ENCODE data around the gene PIAS4.

Gene PIAS4

DNA sequence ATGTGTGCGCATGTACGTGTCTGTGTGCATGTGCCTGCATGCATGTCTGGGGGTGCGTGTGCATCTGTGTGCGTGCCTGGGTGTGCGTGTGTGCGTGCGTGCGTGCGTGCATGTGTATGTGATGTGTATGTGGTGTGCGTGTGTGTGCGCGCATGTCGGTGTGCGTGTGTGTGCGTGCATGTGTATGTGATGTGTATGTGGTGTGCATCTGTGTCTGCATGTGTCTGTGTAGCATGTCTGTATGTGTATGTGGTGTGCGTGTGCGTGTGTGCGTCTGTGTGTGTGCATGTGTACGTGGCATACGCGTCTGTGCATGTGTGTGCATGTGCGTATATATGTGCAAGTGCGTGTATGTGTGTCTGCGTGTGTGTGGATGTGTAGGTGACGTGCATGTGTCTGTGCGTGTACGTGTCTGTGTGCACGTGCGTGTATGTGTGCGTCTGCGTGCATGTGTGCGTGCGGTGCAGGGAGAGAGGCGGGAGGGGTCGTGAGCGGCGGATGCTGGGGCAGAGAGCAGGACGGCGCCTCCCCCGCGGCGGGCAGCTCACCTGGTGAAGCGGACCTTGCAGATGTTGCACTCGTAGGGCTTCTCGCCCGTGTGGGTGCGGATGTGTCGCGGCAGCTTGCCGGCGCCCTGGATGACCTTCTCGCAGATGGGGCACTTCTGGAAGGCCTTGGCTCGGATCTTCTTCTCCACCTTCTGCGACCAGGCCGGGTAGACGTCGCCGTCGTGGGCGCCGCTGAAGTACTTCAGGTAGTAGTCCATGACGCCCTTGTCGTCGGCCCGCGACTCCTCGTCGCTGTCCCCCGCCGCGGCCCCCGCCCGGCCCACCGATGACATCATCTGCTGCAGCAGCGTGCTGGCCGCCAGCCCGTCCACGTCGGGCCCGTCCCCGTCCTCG, 46.1 kb downstream of the PIAS4 start (continued):
- TF ChIP-seq ZNF2 (tag by site-specific recombination; IDR thresholded peaks at IDR 0.05): peak; percentile 91
- TF ChIP-seq ZNF514 (tag by site-specific recombination; IDR thresholded peaks at IDR 0.05): no peak
- no peak for TF ChIP-seq KLF10 (tag by site-specific recombination; IDR thresholded peaks at IDR 0.05)
- no peak for TF ChIP-seq ZNF404 (tag by site-specific recombination; IDR thresholded peaks at IDR 0.05)
- no peak for TF ChIP-seq ZNF544 (tag by site-specific recombination; IDR thresholded peaks at IDR 0.05)
- TF ChIP-seq KLF1 (tag by site-specific recombination; IDR thresholded peaks at IDR 0.05): peak; percentile 12; the same call in 1 of the 2 replicates

DNA sequence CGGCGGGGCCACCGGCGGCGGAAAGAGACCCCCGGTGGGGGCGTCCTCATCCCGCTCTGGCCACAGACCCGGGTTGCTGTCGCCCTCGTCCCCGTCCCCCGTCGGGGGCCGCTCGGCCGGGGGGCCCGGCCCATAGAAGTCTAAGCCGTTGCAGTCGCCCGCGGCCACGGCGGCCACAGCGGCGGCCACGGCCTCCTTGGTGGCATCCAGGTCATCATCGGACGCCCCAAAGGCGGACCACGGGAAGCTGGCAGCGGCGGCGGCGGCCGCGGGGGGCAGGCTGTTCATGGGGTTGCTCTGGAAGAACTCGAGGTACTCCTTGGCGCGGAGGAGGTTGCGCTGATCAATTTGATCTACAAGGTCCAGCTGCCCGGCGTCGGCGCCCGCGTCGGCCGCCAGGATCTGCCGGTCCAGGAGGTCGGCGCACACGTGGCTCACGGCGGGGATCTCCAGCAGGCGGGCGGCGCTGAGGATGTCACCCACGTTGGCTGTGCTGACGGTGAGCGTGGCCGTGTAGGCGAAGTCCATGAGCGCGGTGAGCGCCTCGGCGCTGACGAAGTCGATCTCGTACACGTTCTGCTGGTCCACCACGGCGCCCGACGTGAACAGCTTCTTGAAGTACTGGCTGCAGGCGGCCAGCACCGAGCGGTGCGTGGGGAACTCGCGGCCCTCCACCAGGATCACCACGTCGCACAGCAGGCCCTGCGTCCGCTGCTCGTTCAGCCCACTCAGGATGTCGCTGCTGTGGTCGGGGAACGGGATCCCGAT, 47.1 kb downstream of the PIAS4 start:
- H3K27ac ChIP-seq (ENCODE audit: extremely low read depth, low read depth, low read length): no peak overlapping the region
- peaks cover 17 to 54% of the 10 kb centered on the region in 2 experiments; a peak in 2 of 3 replicates for H3K36me3 ChIP-seq (ENCODE audit: control insufficient read depth in 2 of 2, insufficient read depth in 1 of 2, low read length in 2 of 2)
- ChIA-PET CTCF (no interaction called here), POLR2A (no interaction called here)
- no peaks in the 10 kb centered on the region for H3K4me1 ChIP-seq (ENCODE audit: control insufficient read depth, insufficient read depth, low read length)
- no peak overlapping the region for H3K4me3 ChIP-seq (ENCODE audit: low read depth, low read length)
- TF ChIP-seq ZNF140 (tag by site-specific recombination; IDR thresholded peaks at IDR 0.05) (no peak), OVOL3 (tag by site-specific recombination; IDR thresholded peaks at IDR 0.05) (no peak), SP7 (tag by site-specific recombination; IDR thresholded peaks at IDR 0.05) (no peak), ZNF394 (tag by site-specific recombination; IDR thresholded peaks at IDR 0.05; ENCODE audit: borderline replicate concordance) (no peak), SP2 (tag by site-specific recombination; IDR thresholded peaks at IDR 0.05) (no peak), ZNF214 (tag by site-specific recombination; IDR thresholded peaks at IDR 0.05; ENCODE audit: borderline replicate concordance) (no peak), ZFHX2 (tag by site-specific recombination; conservative IDR thresholded peaks at IDR 0.05) (no peak), ZNF266 (tag by site-specific recombination; IDR thresholded peaks at IDR 0.05; ENCODE audit: low read depth) (no peak), ZNF16 (tag by site-specific recombination; IDR thresholded peaks at IDR 0.05; ENCODE audit: low read depth) (no peak), YY1 (tag by site-specific recombination; IDR thresholded peaks at IDR 0.05) (no peak), ZNF510 (tag by site-specific recombination; IDR thresholded peaks at IDR 0.05; ENCODE audit: insufficient replicate concordance) (no peak)
- TF ChIP-seq, protein P1, sequence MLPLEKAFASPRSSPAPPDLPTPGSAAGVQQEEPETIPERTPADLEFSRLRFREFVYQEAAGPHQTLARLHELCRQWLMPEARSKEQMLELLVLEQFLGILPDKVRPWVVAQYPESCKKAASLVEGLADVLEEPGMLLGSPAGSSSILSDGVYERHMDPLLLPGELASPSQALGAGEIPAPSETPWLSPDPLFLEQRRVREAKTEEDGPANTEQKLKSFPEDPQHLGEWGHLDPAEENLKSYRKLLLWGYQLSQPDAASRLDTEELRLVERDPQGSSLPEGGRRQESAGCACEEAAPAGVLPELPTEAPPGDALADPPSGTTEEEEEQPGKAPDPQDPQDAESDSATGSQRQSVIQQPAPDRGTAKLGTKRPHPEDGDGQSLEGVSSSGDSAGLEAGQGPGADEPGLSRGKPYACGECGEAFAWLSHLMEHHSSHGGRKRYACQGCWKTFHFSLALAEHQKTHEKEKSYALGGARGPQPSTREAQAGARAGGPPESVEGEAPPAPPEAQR (tag by site-specific recombination; IDR thresholded peaks at IDR 0.05): no peak
- H3K9me3 ChIP-seq (ENCODE audit: control insufficient read depth, insufficient read depth, low read depth, low read length): no peaks in the 10 kb centered on the region

DNA sequence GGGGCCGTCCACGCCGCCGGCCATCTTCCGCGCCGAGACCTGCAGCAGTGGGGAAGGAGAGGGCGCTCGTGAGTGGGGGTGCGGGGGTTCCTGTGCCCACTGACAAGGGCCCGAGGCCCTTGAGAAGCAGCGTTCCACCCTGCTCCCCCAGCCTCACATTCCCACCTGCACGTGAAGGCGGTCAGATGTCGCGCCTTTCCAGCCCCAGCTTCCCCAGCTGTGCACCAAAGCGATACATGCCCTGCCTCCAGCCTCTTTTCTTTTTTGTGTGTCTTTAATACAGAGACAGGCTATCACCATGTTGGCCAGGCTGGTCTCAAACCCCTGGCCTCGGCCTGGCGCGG, 47.6 kb downstream of the PIAS4 start:
- Histone ChIP-seq H3K27ac (ENCODE audit: extremely low read depth, low read depth, low read length) (no peak overlapping the region), H3K9me3 (ENCODE audit: control insufficient read depth, insufficient read depth, low read depth, low read length) (no peaks in the 10 kb centered on the region), H3K36me3 (ENCODE audit: control insufficient read depth in 2 of 2, insufficient read depth in 1 of 2, low read length in 2 of 2) (peaks cover 17 to 51% of the 10 kb centered on the region in 2 experiments; a peak in 2 of 3 replicates), H3K4me3 (ENCODE audit: low read depth, low read length) (no peak overlapping the region), H3K4me1 (ENCODE audit: control insufficient read depth, insufficient read depth, low read length) (no peaks in the 10 kb centered on the region)
- ChIA-PET POLR2A (no interaction called here), CTCF (no interaction called here)
- TF ChIP-seq ZNF571 (tag by site-specific recombination; IDR thresholded peaks at IDR 0.05) (no peak), ZNF354C (tag by site-specific recombination; IDR thresholded peaks at IDR 0.05; ENCODE audit: borderline replicate concordance, low read depth) (no peak), ZNF843 (tag by site-specific recombination; IDR thresholded peaks at IDR 0.05) (no peak), ZNF76 (tag by site-specific recombination; IDR thresholded peaks at IDR 0.05; ENCODE audit: borderline replicate concordance, low read depth) (no peak), ZNF555 (tag by site-specific recombination; conservative IDR thresholded peaks at IDR 0.05) (no peak), TRIM28 (IDR thresholded peaks at IDR 0.05; ENCODE audit: borderline replicate concordance, low read length) (no peak), ZNF416 (tag by site-specific recombination; IDR thresholded peaks at IDR 0.05) (no peak)
- TF ChIP-seq, protein P2, sequence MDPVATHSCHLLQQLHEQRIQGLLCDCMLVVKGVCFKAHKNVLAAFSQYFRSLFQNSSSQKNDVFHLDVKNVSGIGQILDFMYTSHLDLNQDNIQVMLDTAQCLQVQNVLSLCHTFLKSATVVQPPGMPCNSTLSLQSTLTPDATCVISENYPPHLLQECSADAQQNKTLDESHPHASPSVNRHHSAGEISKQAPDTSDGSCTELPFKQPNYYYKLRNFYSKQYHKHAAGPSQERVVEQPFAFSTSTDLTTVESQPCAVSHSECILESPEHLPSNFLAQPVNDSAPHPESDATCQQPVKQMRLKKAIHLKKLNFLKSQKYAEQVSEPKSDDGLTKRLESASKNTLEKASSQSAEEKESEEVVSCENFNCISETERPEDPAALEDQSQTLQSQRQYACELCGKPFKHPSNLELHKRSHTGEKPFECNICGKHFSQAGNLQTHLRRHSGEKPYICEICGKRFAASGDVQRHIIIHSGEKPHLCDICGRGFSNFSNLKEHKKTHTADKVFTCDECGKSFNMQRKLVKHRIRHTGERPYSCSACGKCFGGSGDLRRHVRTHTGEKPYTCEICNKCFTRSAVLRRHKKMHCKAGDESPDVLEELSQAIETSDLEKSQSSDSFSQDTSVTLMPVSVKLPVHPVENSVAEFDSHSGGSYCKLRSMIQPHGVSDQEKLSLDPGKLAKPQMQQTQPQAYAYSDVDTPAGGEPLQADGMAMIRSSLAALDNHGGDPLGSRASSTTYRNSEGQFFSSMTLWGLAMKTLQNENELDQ (tag by site-specific recombination; IDR thresholded peaks at IDR 0.05; ENCODE audit: low read depth): no peak

Measured in HEK293 (cell line).